A549 treated with RU486 at 1 μM for 4 hours (cell line): ENCODE measurements around the gene XAB2. TPM values are rescaled to one million over a fixed set of nuclear protein-coding genes. Genes with fewer than 3 reads are reported as not detected.

Source experiments
- total RNA-seq: library from RNA; stranded (reverse); fragments of 200-300 nt; extraction: Qiagen RNA extraction; gene quantifications from 5 replicates; pipeline ENCODE4 v1.2.3, GENCODE V29; 2022; ENCODE audit warnings: low read depth

The XAB2 gene
- 21.4 to 27.8 TPM (median 26.3 TPM) in 5 replicates for total RNA-seq

DNA sequence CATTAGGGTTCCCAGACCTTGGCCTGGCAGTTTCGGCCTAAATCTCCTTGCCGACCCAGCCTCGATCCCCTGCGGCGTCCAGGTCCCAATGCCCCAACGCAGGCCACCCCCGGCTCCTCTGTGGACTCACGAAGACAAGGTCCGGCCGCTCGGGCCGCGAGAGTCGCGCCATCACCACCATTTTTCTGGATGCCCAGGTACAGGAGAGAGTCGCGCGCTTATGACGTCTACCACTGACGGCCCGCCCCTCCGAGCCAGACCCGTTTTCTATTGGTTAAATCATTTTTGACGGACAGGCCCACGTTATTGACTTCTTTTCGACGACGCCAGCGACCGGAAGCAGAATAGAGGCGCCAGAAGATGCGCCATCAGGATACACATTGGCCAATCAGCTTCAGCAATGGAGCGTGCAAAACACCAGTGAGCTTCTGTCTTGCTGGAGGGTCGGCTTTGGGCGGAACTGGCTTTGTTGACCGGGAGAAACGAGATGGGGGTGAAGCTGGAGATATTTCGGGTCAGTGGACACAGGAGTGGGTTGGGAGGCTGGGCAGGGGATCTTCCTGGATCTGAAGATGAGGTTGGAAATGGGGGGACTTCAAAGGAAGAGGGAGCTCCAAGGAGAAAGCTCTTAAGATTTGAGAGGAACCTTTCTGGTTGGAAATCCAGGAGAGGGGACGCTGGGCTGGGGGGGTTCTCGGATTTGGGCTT, at the start of gene XAB2, which contains the start of gene PET100:
XAB2 (minus strand) TSS at position 199 of the 708 bp plus-strand sequence; CDS start at position 181, 18 bp downstream.
PET100 (plus strand) TSS at position 447 of the 708 bp plus-strand sequence; CDS start at position 488, 41 bp downstream.

DNA sequence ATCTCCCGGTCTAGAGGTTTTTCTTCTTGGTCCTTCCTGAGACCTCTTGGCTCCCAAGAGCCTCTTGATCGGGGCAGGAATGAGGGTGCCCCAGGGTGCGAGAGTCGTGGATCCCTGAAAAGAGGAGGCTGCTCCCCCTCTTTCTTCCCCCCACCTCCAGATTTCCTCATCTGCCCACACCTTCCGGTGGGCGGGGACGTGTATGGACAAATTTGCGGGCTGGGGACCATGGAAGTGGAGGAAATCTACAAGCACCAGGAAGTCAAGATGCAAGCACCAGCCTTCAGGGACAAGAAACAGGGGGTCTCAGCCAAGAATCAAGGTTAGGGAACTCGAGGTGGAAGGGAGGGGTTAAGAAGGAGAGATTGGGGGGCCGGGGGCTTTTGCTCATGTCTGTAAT, 47.5 kb upstream of the XAB2 start, which contains the start of gene MCEMP1:
MCEMP1 (plus strand) TSS at position 237 of the 400 bp plus-strand sequence; CDS start at position 268, 31 bp downstream.

GRCh38 chr19:7668842-7669241, 39.5 kb upstream of the XAB2 start, which contains the start of gene RETN:
TSS of gene RETN (plus strand) at chr19:7669049. CDS start at chr19:7669327, 278 bp downstream.

DNA sequence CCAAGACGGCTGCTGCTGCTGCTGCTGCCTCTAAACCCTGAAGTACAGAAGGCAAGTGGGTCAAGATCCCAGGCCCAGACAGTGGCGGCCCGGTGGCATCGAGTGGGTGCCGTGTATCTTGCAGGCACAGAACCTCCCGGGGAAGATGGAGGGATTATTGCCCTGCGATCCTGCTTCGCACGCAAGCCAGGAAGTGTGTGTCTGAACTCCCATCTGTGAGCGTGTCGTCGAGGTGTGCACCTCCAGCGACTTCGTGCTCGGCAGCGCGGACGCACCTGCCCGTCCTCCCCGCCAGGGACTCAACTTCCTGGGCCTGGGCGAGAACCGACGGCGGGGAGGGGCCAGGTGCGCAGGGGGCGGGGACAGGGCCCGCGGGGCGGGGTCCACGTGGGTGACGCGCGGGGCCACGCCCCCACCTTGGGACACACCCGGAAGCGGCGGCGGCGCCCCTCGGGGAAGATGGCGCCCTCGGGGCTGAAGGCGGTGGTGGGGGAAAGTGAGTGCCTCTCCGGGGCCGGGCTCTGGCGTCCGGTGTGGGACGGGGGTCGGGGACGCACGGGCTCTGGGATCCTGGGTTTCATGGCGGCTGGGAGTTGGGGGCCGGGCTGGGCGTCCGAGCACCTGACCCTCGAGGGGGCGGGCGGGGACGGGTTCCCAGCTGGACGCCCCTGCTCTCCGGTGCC, 7.5 kb upstream of the XAB2 start, which contains the start of gene STXBP2:
STXBP2 (plus strand) TSS at position 420 of the 683 bp plus-strand sequence; CDS start at position 460, 40 bp downstream.

DNA sequence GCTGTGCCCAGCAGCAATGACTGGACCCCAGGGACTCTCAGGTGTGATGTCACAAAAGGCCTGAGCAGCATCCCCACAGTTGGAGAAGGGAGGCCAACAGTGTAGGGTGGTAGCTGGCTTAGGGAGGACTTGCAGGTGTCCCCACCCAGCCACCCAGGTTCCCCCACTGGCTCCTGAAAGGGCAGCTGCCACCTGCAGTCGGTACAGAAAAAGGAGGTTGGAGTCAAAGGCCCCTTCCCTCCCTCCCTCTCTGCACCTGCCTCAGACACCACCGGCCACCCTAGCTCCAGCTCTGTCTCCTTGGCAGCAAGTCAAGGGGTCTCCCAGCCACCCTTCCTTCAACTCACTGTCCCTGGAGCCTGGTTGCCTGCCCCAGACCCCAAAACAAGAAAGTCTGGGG, 4.4 kb upstream of the XAB2 start, which contains the start of gene PCP2:
PCP2 (minus strand) TSS at position 22 of the 400 bp plus-strand sequence. CDS start 262 bp downstream, outside the sequence.

GRCh38 chr19:7595466-7596133, 33.7 kb downstream of the XAB2 start, which contains the start of gene CAMSAP3:
TSS of gene CAMSAP3 (plus strand) at chr19:7595863. CDS start at chr19:7596003, 140 bp downstream.

Other genes starting within 250 kb of the XAB2 start
- 0.93 to 2.1 TPM (median 1.8 TPM) in 5 replicates for gene PEX11G, start 140.5 kb downstream of the XAB2 start, total RNA-seq
- 13.8 to 20.6 TPM (median 20.1 TPM) in 5 replicates for gene ZNF358, start 113.4 kb downstream of the XAB2 start, total RNA-seq
- gene MCOLN1, start 106.9 kb downstream of the XAB2 start, total RNA-seq, result 10.5 to 14.9 TPM (median 13.1 TPM) in 5 replicates
- 26.9 to 37.6 TPM (median 33.9 TPM) in 5 replicates for gene PNPLA6, start 93.8 kb downstream of the XAB2 start, total RNA-seq
- gene CAMSAP3, start 33.7 kb downstream of the XAB2 start, total RNA-seq, result 2.8 to 5.5 TPM (median 4.3 TPM) in 5 replicates
- 52.7 to 81.5 TPM (median 56.6 TPM) in 5 replicates for gene PET100, start 248 bp upstream of the XAB2 start, total RNA-seq
- 0.20 TPM in 1 of 5 replicates, not detected in the others for gene PCP2, start 4.2 kb upstream of the XAB2 start, total RNA-seq
- gene STXBP2, start 7.6 kb upstream of the XAB2 start, total RNA-seq, result 32.9 to 44.6 TPM (median 40.8 TPM) in 5 replicates
- gene RETN, start 39.5 kb upstream of the XAB2 start, total RNA-seq, result not detected in 5 replicates
- not detected in 5 replicates for gene MCEMP1, start 47.5 kb upstream of the XAB2 start, total RNA-seq
- 44.6 to 114 TPM (median 102 TPM) in 5 replicates for gene TRAPPC5, start 51.3 kb upstream of the XAB2 start, total RNA-seq
- not detected in 5 replicates for gene FCER2, start 72.6 kb upstream of the XAB2 start, total RNA-seq
- not detected in 5 replicates for gene CLEC4G, start 102.6 kb upstream of the XAB2 start, total RNA-seq
- gene CD209, start 118.0 kb upstream of the XAB2 start, total RNA-seq, result not detected in 5 replicates
- not detected in 5 replicates for gene CLEC4M, start 133.7 kb upstream of the XAB2 start, total RNA-seq
- 0.97 to 1.7 TPM (median 1.5 TPM) in 5 replicates for gene EVI5L, start 200.7 kb upstream of the XAB2 start, total RNA-seq
- 0.21 to 0.84 TPM (median 0.39 TPM) in 5 replicates for gene PRR36, start 244.8 kb upstream of the XAB2 start, total RNA-seq